GM18868 (cell line): ENCODE measurements around the gene TSHZ3.

Source experiments
- ATAC-seq: cut with Tn5 transposase; IDR thresholded peaks from one replicate; pipeline ENCODE4 v1.9.1; 2021; ENCODE audit warnings: mild to moderate bottlenecking, moderate library complexity; ENCODE audit not compliant: unreplicated experiment

TSHZ3 gene

DNA sequence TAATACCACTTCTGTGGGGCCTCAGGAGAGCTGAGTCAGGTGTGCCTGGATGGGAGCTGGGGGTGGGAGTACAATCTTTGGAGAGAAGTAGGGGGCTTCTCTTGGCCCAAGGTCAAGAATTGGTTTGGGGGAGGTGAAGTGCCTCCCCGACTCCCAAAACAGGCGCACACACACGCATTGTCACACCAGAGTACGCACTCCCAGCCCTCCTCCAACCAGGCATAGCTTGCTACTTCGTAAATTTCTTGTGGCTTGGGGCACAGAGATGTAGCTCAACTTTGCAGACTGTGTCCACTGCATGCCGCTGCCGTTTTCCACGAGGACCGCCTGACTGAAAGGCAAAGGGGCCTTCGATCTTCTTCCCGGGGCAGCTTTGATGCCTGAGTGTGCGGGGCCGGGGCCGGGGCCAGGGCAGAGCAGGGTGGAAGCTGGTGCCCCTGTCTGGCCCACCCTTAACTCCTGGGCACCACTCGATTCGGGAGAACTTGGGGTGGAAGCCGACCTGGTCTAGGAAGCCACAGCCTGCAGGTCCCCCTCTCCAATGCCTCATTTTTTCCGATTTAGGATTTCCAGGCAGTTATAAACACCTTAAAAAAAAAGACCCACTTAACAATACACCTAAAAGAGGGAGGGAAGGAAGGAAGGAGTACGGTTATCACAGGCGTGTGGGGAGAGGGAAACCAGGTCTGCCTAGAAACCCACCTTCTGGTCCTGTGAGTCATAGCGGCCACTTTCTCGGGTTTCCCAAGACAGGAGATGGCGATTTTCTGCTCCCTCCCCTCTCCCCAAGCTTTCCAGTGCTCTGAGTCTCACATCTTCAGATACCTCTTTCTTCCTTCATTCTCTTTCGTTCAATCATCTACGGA lies 5.8 kb upstream of the TSHZ3 start:
- ATAC-seq: no peak

DNA sequence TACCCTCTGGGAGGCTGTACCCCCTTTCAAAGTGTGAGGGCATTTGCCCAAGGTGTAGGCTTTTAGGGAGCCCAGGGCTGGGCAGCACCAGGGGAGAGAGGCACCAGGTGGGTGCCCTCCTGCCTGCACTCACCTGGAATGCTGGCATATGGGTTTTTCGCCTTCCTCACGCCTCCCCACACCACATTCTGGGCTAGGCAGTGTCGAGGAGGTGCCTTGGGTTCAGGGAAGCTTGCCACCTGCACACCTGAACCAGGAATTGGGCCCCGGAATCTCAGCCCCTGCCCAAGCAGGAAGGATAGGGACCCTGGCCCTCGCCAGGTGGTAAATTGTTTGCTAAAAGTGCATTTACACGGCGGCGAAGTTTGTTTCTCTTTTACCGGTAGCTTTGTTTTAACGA lies 5.1 kb upstream of the TSHZ3 start:
- ATAC-seq: no peak

DNA sequence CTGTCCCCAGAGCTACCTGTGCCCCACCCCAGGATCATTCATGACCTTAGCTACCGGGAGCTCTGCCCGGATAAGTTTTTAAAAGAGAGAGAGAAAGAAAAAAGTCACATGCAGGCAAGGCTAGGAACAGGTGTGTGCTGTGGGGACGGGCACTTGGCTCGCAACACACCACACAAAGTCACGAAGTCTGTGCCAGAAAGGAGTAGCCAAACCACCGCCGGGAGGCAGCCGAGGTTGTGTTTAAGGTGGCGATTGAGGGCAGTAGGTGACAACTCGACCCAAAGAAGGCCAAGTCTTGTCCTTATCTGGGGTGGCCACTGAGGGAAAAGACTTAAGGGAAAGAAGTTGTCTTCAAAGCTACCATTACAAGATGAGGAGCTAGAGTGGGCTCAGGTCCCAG lies 4.6 kb upstream of the TSHZ3 start:
- ATAC-seq: no peak

DNA sequence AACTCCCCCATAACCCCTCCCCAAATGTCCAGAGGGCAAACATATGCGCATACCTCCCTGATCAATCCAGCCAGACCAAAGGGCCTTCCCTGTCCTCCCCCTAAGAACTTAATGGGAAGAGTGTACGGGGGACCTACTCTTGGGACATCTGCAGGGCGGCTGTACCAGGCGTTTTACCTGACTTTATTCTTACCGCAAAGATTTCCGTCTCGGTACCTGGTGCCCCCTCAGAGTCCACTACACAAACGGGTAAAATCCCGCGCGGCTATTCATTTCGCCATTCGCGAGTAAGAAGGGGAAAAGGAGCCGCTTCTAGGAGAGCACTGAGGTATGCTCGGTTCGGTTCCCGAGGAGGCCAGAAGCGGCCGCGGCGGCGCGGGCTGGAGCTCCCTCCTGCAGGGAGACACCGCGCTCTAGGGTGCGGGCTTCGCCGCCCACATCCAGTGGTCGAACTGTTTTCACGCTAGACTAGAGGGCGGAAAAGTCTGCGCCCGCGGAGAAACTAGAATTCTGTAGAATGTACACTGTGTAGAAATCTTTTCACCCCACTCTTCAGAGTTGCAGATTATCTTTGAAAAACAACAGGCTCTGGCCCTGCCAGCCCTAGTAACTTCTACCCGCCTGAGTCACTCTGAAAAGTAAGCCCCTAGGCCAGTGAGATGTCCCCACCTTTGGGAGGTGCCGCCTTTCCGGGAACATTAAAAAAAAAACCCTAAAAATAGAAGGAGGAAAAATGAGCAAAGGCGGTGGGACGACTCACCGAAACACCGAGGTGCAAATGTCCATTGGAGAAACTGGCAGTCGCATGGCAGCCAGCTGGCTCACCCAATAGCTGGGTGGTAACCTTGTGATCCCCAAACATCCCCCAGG lies 3.8 kb upstream of the TSHZ3 start:
- no peak for ATAC-seq

DNA sequence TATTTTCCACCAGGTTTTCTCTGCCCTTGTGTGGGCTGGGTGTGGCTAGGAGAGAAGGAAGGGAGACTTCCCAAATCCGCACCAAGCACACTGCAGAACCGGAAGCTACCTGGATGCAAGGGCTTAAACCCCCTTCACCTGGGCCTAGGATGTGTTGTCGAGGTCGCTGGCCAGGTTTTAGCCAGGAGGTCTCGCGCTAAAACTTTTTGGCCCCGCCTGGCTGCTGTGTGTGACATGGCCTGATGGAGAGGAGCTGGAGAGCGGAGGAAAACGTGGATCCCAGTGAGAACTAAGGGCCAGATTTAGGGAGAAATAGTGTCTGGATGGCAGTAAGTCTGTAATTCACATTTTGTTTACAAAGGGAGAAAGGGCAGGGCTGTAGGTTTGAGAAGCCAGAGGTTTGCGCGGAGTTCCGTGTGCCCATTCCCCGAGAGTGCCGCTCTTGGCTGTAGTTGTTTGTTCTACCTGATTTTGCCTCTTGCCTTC lies 3.1 kb upstream of the TSHZ3 start:
- ATAC-seq: no peak

DNA sequence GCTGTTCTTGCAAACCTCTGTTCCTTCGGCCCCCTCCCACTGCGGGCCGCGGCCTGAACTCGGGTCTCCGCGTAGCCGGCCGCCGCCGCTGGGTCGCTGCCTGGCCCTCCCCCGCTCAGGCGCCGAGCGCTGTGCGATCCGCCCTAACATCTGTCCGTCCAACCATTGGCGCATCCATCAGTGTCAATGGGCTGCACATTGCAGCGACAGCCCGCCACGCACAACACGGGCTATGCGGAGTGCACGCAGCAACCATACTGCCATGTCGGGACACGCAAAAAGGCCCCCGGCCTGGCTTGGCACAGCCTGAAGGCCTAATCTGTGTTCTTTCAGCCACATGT lies 2.6 kb upstream of the TSHZ3 start:
- no peak for ATAC-seq

DNA sequence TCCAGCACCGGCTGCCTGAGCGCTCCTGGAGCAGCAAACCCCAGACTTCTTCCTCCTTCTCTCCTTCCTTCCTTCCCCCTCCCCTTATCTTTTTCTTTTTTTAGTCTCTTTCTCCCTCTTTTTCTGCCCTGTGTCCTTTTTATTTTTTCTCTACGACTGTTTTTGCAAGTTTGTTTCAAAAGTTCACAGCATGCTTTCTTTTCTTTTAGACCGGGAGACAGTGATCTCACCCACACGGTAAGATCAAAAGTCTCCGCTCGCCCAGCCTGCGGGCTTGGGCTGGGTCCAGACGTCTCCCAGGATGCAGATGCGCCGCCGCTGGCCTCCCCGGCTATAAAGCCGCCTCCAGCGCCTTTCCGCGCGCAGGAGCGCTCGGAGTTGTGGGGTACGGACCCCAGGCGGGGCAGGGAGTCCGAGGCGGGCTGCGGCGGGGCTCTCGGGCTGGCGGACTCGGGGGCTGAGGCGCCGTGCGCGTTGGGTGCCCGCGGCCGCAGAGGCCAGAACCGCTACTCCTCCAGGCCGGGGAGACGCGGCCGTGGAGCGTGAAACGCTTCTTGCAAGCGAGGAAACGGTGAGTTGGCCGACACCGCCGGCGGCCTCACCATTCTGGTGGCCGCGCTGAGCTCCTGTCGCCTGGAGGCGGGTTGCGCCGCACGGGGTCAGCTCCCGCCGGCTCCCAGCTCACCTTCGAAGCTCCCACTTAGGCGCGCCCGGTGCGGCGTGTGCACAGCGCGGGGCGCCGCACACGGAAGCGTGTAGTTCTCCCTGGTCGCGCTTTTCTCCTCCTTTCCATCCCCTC lies 2.0 kb upstream of the TSHZ3 start:
- no peak for ATAC-seq

DNA sequence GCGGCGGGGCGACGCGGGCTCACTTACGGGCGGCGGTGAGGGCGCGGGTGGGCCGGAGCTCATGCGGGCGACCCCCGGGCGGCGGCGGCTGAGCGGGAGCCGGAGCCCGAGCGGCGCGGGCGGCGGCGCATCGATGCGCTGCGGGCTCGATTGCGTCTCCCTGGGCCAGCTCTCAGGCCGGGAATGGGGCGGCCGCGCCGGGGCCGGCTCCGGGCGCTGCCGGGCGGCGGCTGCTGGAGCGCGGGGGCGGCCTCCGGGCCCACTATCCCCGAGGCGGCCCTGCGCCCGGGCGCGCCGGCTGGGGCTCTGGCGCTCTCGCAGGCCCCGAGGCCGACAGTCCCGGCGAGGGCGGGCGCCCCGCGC lies 1.4 kb upstream of the TSHZ3 start:
- ATAC-seq: no peak

DNA sequence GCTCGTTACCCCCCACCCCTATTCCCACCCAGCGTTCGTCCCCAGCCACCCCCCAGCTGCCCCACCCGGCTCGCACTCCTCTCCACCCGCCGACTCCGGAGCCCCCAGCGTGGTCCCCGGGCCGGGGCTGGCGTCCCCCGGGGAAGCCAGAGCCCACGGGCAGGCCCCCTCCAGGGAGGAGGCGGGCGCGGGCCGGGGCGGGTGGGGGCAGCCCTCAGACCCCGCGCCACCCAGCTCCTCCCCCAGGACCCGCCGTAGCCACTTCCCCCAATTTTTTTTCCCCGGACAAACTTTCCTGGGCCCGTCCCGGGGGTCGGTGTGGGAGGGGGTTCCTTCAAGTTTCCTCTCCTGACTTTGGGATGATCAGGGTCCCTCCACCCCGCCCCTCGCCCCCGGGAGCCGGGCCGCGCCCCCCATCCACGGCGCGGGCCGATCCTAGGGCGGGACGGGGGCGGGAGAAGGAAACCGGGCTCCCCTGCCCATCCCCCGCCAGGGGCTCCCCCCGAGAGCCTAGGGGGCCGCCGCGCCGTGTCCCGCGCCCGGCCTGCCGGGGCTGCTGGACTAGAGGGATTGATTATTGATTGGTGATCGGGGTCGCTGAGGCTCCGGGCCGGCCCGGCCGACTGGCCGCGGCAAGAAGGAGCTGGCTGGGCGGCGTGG lies 927 bp upstream of the TSHZ3 start:
- ATAC-seq: no peak

DNA sequence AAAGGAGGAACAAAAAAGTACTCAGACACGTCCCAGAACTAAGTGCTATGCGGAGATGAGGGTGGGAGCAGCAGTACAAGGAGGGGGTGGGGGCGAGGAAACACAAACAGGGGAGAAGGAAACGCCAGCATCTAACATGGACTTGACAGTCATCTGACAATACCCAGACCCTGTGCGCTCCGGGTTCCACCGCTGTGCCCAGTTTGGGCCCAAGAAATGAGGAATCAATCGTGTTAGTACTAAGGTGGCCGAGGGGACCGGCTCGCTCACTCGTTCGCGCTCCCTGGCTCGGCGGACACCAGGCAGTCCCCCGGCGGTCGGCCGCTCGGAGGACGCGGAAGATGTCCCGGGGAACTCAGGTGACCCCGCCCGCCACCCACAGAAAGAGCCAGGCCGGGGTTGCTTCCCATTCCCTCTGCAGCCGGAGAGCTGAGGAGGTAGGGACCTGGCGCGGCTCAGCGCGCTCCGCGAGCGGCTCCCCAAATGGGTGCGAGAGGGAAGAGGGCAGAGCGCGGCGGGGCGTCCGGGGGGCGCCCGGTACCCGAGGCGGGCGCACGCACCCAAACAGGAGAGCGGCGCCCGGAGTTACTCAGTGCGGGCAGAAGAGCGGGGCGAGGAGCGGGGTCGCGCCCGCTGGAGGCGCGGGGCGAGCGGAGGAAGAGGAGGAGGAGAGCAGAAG lies 616 bp downstream of the TSHZ3 start:
- no peak for ATAC-seq

DNA sequence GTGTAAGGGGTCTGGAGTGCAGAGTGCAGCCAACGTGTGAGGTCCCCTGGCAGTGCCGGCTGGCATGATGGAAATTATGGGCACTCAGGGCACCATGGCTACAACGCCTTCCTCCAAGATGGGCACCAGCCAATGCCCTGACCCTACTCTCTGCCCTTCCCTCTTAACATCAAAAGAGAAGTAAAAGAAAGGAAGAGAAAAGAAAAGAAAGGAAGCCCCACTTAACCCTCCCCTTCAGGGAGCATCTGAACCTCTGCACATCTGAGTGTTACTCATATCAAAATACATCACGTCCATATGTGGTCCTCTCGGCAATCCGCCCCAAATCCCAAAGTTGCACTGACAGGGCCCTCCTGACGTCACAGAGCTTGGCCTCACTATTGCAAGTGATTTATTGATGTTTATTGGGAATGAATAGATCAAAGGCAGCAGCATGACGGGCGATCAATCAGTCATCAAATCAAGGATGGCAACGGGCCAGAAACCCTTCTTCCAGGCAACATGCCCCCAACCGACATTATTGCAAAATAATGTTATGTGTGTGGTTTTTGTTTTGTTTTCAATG lies 1.3 kb downstream of the TSHZ3 start:
- ATAC-seq: no peak

DNA sequence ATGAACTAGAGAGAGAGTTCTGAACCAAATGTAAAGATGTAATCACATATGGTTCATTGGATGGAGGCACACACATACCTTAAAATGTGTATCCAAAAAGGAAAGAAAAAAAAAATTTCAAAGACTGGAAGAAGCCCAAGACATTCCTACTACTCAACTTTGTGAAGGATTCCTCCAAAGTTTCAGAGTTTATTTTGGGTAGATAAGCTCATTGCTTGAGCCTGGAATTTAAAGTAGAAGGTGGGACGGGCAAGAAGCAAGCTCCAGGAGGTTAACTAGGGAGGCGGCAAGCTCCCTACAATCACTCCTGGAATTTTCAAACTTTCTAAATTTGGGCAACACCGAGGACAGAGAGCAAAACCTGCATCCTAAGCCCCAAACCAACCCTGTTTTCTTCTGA lies 1.9 kb downstream of the TSHZ3 start:
- no peak for ATAC-seq

DNA sequence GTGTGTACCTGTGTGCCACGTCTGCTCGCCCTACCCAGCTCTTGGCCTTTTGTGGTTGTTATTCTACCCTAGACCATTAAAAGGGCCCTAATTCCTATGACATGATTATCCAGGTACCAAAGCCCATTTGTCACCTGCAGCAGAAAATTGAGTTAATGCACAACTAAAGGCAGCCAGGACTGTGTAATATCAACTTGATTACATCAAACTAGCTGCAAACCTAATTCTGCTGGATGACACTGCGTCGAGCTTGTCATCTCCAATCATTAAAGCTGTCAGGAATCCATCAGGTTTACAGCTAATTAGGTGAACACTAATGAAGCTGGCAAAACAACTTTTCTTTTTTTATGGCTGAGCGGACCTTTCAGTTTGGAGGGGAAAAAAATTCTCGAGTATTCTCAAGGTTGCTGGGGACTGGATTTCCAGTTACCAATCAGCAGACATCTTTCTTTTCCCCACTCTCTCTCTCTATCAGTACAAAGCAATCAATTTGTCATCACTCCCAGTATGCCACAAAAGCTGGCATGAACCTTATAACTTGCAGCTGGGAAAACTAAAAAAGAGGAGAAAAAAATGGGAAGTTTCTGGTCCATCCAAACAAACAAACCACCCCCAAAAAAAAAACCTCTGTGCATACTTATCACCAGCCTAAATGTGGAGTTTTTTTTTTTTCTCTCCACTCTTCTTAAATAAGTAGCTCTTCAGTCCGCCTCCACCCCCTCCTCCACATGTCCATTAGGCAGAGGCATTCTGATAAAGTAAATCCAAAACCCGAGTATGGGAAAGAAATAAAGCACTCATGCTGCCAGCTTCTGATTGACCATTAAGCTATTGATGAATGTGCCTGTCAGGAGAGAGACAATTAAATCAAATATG lies 2.8 kb downstream of the TSHZ3 start:
- no peak for ATAC-seq

DNA sequence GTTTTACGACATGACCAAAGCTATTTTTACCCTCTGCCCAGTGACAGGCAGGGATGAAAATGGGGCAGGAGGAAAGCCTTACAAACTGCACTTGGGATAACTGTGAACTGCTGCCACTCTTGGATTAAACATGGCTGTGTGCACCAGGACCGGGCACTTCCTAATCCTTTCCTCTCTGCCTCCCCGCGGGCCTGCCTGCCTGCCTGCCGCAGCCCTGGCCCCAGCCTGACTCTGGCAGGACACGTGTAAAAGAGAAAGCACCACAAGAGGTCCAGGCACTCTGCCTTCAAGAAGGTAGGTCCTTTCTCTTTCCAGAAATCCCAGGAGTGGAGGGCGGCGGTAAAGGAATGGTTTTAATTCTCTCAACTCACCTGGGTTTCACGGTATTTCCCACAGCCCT lies 4.8 kb downstream of the TSHZ3 start:
- ATAC-seq: no peak

DNA sequence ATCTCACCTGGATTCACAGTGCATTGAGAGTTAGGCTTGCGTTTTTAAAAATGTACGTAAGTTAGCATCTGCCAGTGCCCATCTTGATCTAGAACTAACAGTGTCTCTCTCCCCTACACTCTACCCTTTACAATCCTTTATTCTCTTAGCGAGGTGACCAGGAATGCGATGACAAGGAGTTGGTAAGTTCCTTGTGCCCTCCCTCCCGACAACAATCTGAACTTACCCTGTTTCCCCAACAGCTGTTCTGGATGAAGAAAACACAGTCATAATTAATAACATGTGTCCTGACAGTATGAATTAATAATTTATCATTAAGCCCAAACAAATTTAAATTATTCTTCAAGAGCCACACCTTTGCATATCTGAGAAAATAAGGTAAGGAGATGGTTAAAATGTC lies 6.3 kb downstream of the TSHZ3 start:
- no peak for ATAC-seq

DNA sequence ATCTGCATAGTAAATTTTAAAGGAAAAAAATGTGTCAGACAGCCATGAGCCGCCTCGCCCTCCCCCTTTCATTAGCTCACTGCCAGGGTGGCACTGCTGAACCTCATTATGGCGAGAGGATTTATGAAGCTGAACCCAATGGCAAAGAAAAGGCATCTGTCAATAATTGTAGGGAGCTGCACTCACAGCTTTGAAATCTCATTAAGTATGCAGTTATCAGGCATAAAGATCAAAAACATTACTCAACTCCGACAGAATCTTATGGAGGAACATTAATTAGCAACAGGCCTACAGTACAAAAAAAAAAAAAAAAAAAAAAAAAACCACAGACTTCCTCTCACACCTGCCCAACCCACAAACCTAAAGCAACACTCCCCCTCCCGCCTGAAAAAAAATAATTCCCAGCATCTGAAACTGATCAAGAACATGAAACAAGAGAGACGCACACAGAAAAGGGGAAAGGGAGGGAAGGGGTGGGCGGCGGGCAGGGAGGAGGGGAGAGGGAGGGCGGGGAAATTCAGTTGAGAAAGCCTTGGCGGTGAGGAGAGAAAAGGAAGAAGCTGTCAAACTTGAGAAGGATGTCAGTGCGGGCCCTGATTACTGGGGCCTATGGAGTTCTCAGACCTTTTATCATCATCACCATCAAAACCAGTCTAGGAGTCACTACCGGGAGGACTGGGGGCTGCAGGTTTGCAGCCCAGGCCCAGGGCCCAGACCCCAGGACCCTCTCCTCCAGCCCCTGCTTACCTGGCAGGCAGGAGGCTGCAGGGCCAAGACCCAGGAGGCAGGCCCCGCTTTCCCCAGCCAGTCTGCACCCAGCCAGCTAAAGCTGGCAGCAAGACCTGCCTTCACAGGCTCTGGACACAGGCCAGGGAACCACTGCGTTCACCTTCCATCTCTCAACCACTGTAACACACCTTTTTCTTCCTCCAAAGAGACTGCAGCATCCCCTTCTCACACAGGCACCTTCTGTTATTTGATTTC lies 8.9 kb downstream of the TSHZ3 start:
- no peak for ATAC-seq

DNA sequence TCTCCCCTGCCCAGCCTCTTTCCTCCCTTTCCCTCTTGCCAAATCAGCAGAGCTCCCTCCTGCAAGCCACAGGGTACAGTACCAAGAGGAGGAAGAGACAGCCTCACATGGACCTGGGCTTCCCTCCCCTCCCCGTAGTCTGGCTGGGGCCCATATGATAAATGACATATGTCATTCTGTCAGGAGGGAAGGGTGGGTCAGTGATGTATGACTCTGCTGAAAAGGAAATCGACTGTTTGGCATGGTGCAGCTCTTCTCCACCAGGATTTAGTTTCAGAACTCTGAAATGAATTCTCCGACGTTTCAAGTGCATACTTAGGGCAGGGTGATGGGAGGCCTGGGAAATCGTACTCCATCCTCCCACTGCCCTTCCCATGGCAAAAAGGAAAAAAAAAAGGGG lies 9.8 kb downstream of the TSHZ3 start:
- ATAC-seq: no peak
